ENCODE data around the gene CASTOR1.

CASTOR1 gene

GRCh38 chr22:30318799-30319419 is 29.6 kb upstream of the CASTOR1 start:
- no peak for DNase-seq

- no peak for DNase-seq
Observed at GRCh38 chr22:30317778-30318177, 28.5 kb upstream of the CASTOR1 start.

GRCh38 chr22:30315962-30316576 is 26.8 kb upstream of the CASTOR1 start:
- DNase-seq, result no peak

DNA sequence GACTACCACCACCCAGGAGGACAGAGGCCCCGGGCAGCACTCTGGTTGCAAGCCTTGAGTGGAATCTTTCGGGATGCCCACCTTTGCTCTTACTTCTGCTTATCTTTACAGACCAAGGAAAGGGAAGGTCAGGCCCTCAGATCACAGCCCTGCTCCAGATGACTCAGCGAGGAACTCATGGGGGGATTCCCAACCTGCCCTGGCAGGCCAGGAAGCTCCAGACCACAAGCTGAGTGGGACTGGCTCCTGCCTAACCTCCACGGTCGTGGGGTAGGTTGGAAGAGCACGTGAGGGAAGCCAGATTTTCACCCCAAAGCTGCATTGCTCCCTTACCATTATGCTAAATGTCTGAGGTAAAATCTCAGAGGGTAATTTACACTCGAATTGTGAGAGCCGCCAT is 25.6 kb upstream of the CASTOR1 start:
- no peak for DNase-seq

- DNase-seq, result no peak
Observed at GRCh38 chr22:30313527-30314363, 24.4 kb upstream of the CASTOR1 start.

- DNase-seq, result no peak
Observed at GRCh38 chr22:30312053-30312452, 22.7 kb upstream of the CASTOR1 start.

DNA sequence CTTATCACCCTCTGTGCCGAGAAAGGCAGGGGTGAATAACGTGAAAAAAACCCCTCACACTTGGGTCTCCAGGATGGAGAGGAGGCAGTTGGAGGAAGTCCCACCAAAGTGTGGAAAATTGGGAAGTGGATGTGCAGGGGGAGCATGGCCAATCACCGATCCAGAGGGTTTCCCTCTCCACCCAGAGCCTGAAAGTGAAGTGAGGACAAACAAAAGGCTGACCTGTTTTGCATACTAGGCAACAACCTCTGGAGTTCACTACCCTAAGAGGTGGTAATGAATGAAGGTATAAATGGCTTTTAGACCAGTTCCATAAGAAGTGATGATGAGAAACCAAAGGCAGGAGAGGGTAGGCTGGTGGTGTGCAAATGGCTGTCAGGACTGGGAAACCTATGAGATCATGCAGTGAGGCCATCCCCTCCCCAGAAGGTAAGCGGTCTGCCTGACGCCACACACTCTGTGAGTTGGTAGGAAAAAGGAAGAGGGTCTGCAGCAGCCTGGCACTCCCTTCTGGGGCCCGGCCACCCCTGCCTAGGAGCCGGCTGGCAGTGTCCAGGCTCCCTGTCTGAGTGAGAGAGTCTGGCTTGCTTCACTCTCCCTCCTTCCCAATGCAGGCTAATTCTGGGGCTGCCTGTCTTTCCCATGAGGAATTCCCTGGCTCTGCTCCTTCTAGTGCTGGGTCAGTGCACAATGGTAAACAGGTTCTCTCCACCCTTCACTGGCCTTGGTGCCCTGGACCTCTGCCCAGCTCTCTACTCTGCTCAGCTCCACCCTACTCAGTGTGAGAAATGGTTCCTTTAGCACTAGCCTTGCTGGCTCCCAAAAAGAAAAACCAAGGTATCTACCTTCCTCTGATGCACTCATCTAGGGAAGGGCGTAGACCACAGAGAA is 21.8 kb upstream of the CASTOR1 start:
- no peak for DNase-seq

- DNase-seq, result no peak
Observed at GRCh38 chr22:30309951-30310741, 20.8 kb upstream of the CASTOR1 start.

DNA sequence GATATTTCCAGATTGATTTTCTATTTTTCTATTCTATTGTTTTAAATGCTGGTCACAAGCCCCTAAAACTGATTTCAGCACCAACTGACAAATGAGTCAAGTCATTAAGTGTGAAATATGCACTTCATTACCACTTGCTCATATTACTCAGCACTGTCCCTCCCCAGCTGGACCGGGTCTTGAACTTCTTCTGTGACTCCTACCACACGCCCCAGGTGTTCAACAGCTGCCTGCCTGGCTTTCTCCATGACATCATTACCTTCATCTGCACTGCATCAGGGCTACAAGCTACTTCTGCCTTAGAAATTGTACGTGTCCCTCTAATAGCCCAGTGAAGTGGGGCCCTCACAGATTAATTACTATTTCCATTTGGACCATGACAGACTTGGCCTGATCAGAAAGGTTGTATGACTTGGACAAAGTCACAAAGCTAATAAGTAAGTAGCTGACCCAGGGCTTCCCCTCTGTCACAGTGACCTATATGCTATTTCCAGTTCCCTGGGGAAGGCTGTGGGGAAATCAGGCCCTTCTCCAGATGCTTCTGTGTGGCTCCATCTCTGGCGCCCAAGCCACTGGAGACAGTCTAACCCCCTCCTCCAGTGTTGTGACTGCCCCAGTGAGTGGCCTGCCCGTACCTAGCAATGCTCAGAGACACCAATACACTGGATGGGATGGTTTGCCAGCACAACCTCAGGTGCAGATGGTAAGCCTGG is 19.4 kb upstream of the CASTOR1 start:
- DNase-seq, result peak in 1 of 4 experiments; percentile 26

DNA sequence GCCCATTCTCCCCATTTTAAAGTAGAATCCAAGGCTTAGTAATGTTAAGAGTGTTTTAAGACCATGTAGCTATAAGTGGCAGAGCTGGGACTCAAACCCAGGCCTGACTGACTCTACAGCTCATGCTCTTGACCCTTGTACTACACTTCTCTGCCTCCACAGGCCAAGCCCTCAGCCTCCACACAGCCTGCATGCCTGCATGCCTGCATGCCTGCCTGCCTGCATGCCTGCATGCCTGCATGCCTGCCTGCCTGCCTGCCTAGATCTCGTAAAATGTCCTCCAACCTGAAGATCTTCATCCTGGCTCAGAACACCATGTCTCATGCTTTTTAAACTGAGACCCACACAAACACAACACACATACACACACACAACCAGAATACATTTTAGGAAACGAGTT is 18.8 kb upstream of the CASTOR1 start:
- no peak for DNase-seq

GRCh38 chr22:30307041-30307574 is 17.8 kb upstream of the CASTOR1 start:
- no peak for DNase-seq

GRCh38 chr22:30306627-30307011 is 17.3 kb upstream of the CASTOR1 start:
- no peak for DNase-seq

DNA sequence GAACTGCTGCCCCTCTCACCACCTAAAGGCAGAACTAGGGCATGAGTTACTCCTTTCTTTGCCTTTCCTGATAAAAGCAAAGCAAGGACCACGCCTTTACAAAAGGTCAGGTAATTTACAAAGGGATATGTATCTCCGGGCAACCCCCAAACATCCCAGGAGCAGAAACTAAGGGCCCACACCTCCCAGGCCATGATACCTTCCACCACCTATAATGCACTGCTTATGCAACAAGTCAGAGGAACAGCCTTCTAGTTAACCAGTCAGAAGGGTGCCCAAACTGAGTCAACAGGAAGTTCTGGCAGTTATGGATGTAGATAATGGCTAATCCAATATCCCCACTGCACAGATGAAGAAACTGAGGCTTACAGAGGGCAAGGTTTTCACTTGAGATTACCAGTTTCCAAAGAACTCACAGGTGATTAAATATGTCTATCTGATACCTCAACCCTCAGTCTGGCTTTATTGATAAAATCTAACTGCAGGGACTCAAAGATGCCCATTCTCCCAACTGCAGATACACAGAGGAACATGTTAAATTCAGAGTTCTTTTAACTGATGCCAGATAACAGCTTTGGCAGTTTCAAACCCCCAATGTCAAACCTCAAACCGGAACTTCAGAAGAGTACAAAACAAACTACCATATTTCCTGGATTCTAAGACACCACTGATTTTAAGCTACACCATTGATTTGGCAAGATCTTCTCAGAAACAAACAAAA is 16.8 kb upstream of the CASTOR1 start:
- DNase-seq, result no peak

DNA sequence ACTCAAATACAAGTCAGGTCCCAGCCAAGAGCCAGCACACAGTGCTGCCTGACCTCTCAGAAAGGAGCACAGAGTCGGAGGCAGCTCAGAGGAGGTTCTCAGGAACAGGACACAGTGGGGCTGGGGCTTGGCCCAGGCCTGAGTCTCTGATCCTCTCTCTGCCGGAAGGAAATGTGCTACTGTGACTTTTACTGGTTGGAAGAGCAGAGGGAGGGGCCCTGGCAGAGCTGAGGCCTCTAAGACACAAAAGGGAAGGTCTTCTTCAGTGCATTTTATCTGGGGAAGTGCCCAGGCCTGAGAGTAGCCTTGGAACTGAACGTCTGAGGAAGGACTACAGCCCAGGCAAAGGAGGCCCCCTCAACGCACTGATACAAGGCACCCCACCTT is 16.2 kb upstream of the CASTOR1 start:
- peak in 1 of 4 experiments; percentile 33 for DNase-seq

- no peak for DNase-seq
Observed at GRCh38 chr22:30304495-30305244, 15.4 kb upstream of the CASTOR1 start.

DNA sequence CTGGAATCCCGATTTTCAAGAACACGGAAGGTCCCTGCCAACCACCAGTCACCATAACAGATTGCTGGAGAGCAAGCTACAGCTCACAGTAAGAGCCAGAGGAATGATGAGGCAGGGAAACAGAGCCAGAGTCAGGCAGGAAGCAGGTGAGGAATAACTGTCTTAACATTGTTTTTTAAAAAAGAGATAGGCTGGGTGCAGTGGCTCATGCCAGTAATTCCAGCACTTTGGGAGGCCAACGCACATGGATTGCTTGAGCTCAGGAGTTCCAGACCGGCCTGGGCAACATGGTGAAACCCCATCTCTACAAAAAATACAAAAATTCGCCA is 13.5 kb upstream of the CASTOR1 start:
- DNase-seq, result no peak

- no peak for DNase-seq
Observed at GRCh38 chr22:30301995-30302809, 12.9 kb upstream of the CASTOR1 start.

DNA sequence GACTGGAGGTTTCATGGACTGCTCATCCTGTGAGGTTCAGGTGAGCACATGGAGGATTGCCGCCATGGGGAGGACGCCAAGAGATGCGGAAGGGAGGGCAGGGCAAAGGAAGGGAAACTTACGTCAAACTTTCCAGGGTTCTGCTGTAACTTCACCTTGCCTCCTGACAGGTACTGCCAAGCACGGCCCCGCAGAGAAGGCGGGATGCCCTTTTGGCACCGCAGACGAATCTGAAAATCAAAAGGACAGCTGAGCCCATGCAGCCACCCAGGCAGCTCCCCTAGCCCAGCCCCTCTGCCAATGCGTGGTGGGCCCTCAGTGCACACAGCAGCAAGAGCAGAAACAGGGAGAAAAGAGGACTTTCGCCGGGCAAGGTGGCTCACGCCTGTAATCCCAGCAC is 10.0 kb upstream of the CASTOR1 start:
- DNase-seq, result no peak

All from activated CD4-positive, CD25-positive, alpha-beta regulatory T cell (primary cell).